CD4-positive, alpha-beta T cell treated with Interleukin-2 at 100 ng/mL for 4 hours (primary cell): Measurements from ENCODE around the gene PPME1.
"Not testable (repeated sequence)": the region's sequence is repeated elsewhere in the genome, so short reads cannot be mapped to it uniquely, and the experiment has no call there.

Experiments used
- DNase-seq: peaks from one replicate; pipeline ENCODE4 v3.0.0-alpha.2; 2020; ENCODE audit warnings: low spot score

PPME1 gene, protein sequence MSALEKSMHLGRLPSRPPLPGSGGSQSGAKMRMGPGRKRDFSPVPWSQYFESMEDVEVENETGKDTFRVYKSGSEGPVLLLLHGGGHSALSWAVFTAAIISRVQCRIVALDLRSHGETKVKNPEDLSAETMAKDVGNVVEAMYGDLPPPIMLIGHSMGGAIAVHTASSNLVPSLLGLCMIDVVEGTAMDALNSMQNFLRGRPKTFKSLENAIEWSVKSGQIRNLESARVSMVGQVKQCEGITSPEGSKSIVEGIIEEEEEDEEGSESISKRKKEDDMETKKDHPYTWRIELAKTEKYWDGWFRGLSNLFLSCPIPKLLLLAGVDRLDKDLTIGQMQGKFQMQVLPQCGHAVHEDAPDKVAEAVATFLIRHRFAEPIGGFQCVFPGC

DNA sequence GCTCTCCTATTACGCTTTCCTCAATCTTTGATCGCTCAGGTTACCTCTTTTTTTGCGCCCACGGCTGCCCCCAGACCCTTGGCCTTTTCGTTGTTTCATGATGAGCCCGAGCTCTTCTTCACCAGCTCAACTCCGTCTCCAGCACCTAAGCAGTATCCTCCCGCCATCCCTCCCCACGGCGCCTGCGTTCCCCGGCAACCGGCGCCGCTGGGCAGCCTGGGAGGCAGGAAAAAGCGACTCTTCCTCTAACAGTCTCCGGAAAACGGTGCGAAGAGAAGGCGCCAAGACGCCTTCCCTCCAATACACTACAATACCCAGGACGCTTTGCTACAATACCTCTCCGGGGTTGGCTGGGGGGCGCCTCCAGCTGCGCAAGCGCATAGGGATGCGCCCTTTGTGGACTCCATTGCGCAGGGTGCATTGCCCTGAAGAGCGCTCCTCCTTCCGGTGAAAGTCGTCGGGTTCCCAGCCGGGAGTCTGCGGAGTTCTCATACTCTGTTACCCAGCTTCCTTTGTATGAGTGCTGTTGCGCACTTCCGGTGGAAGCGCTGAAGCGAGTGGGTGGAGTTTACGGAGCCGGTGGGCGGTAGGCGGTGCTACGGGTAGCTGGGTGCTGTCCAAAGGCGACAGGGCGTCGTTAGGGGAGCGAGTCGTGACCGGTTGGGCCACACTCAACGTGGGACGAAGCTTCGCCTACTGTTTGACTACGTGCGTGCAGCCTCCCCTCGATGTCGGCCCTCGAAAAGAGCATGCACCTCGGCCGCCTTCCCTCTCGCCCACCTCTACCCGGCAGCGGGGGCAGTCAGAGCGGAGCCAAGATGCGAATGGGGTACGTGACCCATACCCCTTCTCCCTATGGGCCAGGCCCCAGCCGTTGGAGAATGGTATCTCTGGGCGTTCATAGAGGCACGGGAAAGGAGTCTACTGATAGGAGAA lies at the start of gene PPME1, which contains the start of gene C2CD3:
Gene PPME1 (plus strand): TSS at position 596 of the 936 bp plus-strand sequence. CDS start 133 bp downstream, at position 729.
Gene C2CD3 (minus strand): TSS at position 309 of the 936 bp plus-strand sequence. CDS start 210 bp downstream, at position 99.
- DNase-seq = peak; percentile 99

DNA sequence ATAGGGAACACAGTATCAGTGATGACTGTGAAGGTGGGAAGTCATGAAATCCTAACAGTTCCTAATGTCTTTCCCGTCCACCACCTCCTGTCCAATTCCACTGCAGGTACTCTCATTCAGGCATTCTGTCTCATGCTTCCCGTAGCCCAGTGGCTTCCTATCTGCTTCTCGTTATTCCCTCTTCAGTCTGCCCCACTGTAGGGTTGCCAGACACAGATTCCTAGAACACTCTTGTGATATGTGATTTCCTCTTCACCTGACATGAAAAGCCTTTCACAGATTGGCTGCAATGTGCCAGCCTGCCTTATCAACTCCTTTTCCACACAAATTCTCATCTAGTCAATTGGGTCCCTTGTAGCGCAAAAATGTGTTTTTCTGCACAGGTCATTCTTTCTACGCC lies 49.3 kb upstream of the PPME1 start:
- DNase-seq = no peak

- no peak for DNase-seq
Observed at GRCh38 chr11:74123008-74123448, 48.1 kb upstream of the PPME1 start.

GRCh38 chr11:74129121-74129520 lies 42.0 kb upstream of the PPME1 start:
- not testable (repeated sequence) for DNase-seq

GRCh38 chr11:74132833-74133232 lies 38.3 kb upstream of the PPME1 start:
- no peak for DNase-seq

- DNase-seq = no peak
Observed at GRCh38 chr11:74133436-74133835, 37.7 kb upstream of the PPME1 start.

- DNase-seq = no peak
Observed at GRCh38 chr11:74134661-74135060, 36.4 kb upstream of the PPME1 start.

DNA sequence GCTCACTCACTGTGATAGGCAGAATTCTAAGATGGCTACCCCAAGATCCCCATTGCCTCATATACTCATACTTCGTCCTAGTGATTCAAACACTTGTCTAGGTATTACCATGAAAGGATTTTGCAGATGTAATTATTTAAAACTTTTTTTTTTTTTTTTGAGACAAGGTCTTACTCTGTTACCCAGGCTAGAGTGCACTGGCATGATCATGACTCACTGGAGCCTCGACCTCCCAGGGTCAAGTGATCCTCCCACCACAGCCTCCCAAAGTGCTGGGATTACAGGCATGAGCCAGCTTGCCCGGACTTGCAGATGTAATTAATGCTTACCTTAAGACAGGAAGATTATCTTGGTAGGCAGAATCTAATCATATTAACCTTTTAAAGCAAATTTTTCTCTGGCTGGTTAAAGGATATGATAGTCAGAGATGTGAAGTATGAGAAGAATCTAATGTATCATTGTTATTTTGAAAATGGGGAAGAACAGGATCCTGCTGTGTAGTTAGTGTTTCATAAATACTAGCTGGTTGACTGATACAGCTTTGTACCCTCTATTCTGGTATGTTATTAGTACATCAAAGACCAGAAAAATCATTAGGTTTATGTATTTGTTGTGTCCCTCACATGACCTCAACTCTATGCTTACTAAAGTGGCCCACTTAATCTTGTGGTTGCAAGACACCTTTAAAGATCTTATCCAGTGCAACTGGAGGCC lies 35.8 kb upstream of the PPME1 start:
- DNase-seq = no peak

DNA sequence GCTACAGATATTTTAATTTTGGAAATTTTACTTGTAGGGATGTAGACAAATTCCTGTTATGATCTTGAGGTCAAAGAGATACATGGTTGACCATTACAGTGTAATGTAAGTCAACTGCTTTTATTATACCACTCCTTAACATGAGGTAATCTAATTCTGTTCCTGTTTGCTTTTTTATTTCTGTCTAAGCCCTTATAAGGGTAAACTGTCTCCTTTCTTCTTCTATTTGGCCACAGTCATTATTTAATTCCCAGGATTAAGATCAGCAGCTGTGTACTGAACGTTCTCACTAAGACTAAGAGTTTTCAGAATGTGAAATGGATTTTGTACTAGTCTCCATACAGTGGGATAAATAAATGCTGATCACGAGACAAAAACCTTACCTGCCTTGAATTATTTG lies 33.1 kb upstream of the PPME1 start:
- DNase-seq = no peak

DNA sequence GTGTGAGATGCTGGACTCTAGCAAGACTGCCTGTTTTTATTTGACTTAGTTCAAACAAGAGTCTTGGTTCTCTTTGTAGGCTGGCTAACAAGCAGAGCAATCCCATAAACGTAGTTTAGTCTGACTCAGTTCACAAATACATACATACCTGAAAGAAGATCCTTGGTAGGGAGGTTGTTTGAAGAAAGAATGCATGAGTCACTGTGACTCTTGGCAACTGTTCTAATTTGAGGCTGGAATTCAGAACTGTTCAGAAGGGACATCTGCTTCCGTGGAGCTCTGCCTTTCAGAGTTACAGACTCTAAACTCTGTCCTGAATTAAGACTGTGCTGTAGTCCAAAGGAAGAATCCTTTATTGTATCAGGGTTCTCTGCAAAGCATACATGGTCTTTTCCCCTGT lies 32.5 kb upstream of the PPME1 start:
- DNase-seq = no peak

DNA sequence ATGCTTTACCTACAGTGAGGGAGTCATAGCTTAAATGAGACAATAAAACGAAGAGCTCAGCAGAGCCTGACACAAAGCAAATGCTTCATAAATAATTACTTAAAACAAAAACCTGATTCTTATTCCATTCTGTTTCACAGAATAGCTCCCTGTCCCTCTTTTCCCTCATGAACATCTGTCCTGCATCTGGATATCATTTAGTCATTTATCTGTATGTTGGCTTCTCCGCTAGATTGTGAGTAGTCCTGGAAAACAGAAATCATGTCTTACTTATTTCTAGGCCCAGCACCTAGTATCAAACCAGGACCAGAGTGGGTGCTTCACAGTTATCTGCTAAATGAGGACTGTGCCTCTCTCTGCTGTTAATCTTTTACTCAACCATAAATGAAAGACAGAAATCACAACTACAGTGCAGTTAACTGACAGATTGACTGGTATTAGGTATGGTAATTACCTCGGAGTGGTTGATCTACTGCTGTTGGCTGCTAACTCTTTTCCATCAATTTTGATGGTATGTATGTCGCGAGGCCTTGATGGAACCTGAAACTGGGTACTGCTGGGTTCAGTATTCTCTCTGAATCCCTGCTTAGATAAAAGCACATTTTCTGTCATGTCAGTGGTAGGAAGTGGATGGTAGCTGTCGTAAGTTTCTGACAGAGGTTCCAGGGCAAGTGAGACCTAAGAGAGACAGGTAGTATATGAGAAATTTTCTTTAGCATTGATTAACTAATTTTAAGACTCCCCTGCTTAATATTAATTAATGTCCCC lies 31.8 kb upstream of the PPME1 start:
- DNase-seq = no peak

DNA sequence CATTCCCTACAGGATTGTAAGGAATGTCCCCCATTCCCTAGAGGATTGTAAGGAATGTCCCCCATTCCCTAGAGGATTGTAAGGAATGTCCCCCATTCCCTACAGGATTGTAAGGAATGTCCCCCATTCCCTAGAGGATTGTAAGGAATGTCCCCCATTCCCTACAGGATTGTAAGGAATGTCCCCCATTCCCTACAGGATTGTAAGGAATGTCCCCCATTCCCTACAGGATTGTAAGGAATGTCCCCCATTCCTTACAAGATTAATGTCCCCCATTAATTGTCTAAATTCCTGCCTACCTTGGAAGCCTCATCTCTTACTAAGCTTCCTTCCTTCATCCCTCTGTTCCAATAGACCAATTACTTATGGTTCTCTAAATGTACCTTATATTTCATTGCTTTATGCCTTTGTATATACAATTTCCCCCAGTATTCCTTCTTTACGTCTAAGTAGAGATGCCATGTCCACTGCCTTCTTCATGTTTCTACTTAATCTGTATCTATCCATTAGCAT lies 31.1 kb upstream of the PPME1 start:
- DNase-seq = not testable (repeated sequence)

DNA sequence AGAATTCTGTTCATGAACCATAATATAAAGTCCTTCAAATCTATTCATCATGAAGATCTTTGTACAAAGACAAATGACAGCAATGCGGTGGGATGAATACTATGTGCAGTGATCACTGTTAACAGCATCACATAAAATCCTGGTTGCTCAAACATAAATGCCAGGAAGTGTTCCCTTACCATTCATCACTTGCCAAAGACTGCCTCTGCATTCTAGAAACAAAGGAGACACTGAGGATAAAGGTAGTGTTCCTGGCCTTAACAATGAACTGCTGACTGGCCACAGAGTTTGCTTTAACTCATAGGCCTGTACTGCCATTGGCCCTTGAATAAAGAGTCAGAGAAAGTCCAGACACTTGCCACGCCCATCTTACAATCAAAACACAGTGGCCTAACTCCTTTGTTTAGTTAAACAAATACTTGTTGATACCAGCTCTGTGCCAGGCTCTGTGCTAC lies 29.8 kb upstream of the PPME1 start:
- no peak for DNase-seq

- DNase-seq = no peak
Observed at GRCh38 chr11:74141908-74142307, 29.2 kb upstream of the PPME1 start.

GRCh38 chr11:74142624-74143023 lies 28.5 kb upstream of the PPME1 start:
- no peak for DNase-seq

DNA sequence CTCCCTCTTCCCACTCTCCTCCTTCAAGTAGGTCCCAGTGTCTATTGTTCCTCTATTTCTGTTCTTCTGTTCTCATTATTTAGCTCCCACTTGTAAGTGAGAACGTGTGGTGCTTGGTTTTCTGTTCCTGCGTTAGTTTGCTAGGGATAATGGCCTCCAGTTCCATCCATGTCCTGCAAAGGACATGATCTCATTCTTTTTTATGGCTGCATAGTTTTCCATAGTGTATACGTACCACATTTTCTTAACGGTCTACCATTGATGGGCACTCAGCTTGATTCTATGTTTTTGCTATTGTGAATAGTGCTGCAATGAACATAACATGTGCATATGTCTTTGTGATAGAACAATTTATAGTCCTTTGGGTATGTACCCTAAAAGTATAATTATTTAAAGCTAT lies 26.5 kb upstream of the PPME1 start:
- no peak for DNase-seq

DNA sequence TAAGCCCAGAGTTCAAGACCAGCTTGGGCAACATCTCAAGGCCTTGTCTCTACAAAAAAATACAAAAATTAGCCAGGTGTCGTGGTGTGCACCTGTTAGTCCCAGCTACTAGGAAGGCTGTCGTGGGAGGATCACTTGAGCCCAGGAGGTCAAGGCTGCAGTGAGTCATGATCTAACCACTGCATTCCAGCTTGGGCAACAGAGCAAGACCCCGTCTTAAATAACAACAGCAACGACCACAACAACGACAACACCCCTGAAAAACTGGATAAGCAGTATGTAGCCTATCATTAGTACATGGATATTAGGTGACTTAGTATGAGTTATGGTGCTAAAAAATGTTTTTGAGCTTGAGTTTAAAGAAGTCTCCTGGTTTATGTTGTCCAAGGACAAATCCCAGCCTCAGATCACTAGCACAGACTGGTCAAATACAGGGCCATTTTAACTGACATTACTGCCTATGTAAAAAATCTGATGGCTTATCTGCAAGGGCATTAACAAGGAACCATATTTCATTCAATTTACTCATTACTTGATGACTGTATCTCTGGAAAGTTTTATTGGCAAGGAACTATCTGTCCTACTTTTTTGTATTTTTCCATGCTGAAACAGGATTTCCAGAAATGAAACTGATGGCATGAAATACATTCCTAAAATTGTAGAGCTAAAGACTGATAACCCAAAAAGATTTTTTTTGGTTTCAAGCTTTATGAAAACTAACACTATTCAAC lies 23.7 kb upstream of the PPME1 start:
- no peak for DNase-seq

DNA sequence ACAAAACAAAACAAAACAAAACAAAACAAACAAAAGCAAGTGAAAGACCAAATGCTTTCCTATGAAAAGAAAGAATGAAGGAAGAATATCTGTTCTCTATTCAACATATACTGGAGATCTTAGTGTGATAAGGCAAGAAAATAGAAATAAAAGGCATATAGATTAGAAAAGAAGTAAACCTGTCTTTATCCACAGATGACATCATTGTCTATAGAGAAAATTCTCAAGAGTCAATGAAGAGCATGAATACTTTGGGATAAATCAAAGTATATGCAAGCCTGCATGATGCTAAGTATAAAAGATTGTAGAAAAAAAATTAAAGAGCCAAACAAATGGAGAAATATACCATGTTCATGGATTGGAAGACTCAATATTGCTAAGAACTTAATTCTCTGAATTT lies 17.9 kb upstream of the PPME1 start:
- no peak for DNase-seq

- DNase-seq = no peak
Observed at GRCh38 chr11:74154620-74155281, 16.3 kb upstream of the PPME1 start.

DNA sequence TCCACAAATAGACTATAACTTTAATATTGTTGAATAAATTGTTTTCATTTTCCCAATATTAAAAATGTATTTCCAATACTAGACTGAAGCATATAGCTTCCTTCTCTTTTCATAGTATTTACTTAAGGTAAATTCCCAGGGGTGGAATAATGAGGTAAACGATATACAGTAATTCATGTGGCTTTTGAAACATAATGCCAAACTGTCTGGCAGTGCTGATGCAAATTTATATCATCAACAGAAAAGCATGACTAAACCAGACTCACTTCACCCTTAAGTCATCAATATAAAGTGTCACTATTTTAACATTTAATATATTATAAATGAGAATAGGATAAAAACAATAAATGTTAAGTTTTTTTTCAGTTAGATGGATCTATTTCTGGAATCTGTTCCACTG lies 13.9 kb upstream of the PPME1 start:
- DNase-seq = no peak
